Stimulated activated CD4-positive, alpha-beta T cell treated with anti-CD3 and anti-CD28 coated beads, Interleukin-12 subunit alpha, Interleukin-12 subunit beta, amount 100 ng/mL, for 4 hours (primary cell): Measurements from ENCODE around the gene PNMA3.
"Not testable (repeated sequence)": the region's sequence is repeated elsewhere in the genome, so short reads cannot be mapped to it uniquely, and the experiment has no call there.

Experiments
- DNase-seq: peaks from one replicate; pipeline ENCODE4 v3.0.0-alpha.2; 2020

Gene PNMA3

GRCh38 chrX:153055871-153056749 is at the start of gene PNMA3:
TSS of gene PNMA3 (plus strand) at chrX:153056470. CDS start at chrX:153057056, 586 bp downstream.
- DNase-seq, result no peak

GRCh38 chrX:153017174-153017573 is 39.1 kb upstream of the PNMA3 start:
- not testable (repeated sequence) for DNase-seq

GRCh38 chrX:153019166-153019565 is 37.1 kb upstream of the PNMA3 start:
- DNase-seq, result no peak

GRCh38 chrX:153026501-153026900 is 29.8 kb upstream of the PNMA3 start:
- not testable (repeated sequence) for DNase-seq

- DNase-seq, result not testable (repeated sequence)
These were observed 27.8 kb upstream of the PNMA3 start for GRCh38 chrX:153028487-153028886.

- DNase-seq, result no peak
These were observed 27.1 kb upstream of the PNMA3 start for GRCh38 chrX:153029162-153029561.

GRCh38 chrX:153029875-153030274 is 26.4 kb upstream of the PNMA3 start:
- DNase-seq, result no peak

- DNase-seq, result no peak
These were observed 25.5 kb upstream of the PNMA3 start for GRCh38 chrX:153030801-153031200.

GRCh38 chrX:153032397-153033118 is 23.7 kb upstream of the PNMA3 start:
- peak; percentile 66 for DNase-seq

- no peak for DNase-seq
These were observed 7.2 kb upstream of the PNMA3 start for GRCh38 chrX:153049093-153049492.

GRCh38 chrX:153052534-153052933 is 3.7 kb upstream of the PNMA3 start:
- no peak for DNase-seq

GRCh38 chrX:153057281-153057680 is 1.0 kb downstream of the PNMA3 start:
- no peak for DNase-seq

GRCh38 chrX:153059191-153060094 is 3.2 kb downstream of the PNMA3 start:
- no peak for DNase-seq

GRCh38 chrX:153060095-153060445 is 3.8 kb downstream of the PNMA3 start:
- DNase-seq, result no peak

GRCh38 chrX:153061732-153062131 is 5.5 kb downstream of the PNMA3 start:
- DNase-seq, result no peak

GRCh38 chrX:153063315-153063714 is 7.0 kb downstream of the PNMA3 start:
- no peak for DNase-seq

- DNase-seq, result no peak
These were observed 7.8 kb downstream of the PNMA3 start for GRCh38 chrX:153064061-153064460.

- no peak for DNase-seq
These were observed 9.1 kb downstream of the PNMA3 start for GRCh38 chrX:153065389-153065788.

- not testable (repeated sequence) for DNase-seq
These were observed 10.1 kb downstream of the PNMA3 start for GRCh38 chrX:153066402-153066801.

GRCh38 chrX:153071909-153072583 is 15.8 kb downstream of the PNMA3 start, which contains the start of gene PNMA6A:
TSS of gene PNMA6A (plus strand) at chrX:153072454. CDS start at chrX:153073063, 609 bp downstream.
- DNase-seq, result not testable (repeated sequence)

GRCh38 chrX:153073331-153073730 is 17.1 kb downstream of the PNMA3 start:
- not testable (repeated sequence) for DNase-seq

GRCh38 chrX:153074262-153074899 is 18.1 kb downstream of the PNMA3 start:
- DNase-seq, result no peak
